Measurements from ENCODE around the gene SYTL2. TPM values are rescaled to one million over a fixed set of nuclear protein-coding genes. Genes with fewer than 3 reads are reported as not detected.

Gene SYTL2
- total and polyA plus RNA-seq, 8 donors: 2.5 to 12.2 (median 4.0) TPM

- ATAC-seq (no peak), FAIRE-seq (no peak), DNase-seq (no peak)
- Histone ChIP-seq H3K27ac (no peak overlapping the region), H3K4me3 (no peak overlapping the region), H3K36me3 (no peaks in the 10 kb centered on the region), H3K27me3 (no peaks in the 10 kb centered on the region), H3K4me1 (no peaks in the 10 kb centered on the region), H3K9me3 (no peaks in the 10 kb centered on the region)
- TF ChIP-seq, protein P1, sequence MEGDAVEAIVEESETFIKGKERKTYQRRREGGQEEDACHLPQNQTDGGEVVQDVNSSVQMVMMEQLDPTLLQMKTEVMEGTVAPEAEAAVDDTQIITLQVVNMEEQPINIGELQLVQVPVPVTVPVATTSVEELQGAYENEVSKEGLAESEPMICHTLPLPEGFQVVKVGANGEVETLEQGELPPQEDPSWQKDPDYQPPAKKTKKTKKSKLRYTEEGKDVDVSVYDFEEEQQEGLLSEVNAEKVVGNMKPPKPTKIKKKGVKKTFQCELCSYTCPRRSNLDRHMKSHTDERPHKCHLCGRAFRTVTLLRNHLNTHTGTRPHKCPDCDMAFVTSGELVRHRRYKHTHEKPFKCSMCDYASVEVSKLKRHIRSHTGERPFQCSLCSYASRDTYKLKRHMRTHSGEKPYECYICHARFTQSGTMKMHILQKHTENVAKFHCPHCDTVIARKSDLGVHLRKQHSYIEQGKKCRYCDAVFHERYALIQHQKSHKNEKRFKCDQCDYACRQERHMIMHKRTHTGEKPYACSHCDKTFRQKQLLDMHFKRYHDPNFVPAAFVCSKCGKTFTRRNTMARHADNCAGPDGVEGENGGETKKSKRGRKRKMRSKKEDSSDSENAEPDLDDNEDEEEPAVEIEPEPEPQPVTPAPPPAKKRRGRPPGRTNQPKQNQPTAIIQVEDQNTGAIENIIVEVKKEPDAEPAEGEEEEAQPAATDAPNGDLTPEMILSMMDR (IDR thresholded peaks at IDR 0.05): no peak
- intact Hi-C loops (cut with DNase I): no loop called here
- 83 to 90% methylated on average over 5 of the region's 5 CpGs for WGBS, 2 donors
Observed at GRCh38 chr11:85709941-85710702, 100.8 kb downstream of the SYTL2 start.

GRCh38 chr11:85705800-85706199 lies 105.1 kb downstream of the SYTL2 start:
- H3K4me1 ChIP-seq: no peaks in the 10 kb centered on the region
- ATAC-seq (no peak), FAIRE-seq (no peak), DNase-seq (no peak)
- TF ChIP-seq, protein P1 (IDR thresholded peaks at IDR 0.05): no peak
- intact Hi-C loops (cut with DNase I): no loop called here
- H3K36me3 ChIP-seq: no peaks in the 10 kb centered on the region
- no peaks in the 10 kb centered on the region for H3K27me3 ChIP-seq
- H3K4me3 ChIP-seq: no peak overlapping the region
- H3K9me3 ChIP-seq: no peaks in the 10 kb centered on the region
- no peak overlapping the region for H3K27ac ChIP-seq

GRCh38 chr11:85704967-85705366 lies 106.0 kb downstream of the SYTL2 start:
- H3K27me3 ChIP-seq: no peaks in the 10 kb centered on the region
- 95 to 98% methylated on average over 3 of the region's 3 CpGs for WGBS, 2 donors
- TF ChIP-seq, protein P1 (IDR thresholded peaks at IDR 0.05): no peak
- H3K4me3 ChIP-seq: no peak overlapping the region
- no peak for DNase-seq
- intact Hi-C loops (cut with DNase I): no loop called here
- no peaks in the 10 kb centered on the region for H3K9me3 ChIP-seq
- no peak for ATAC-seq
- no peak for FAIRE-seq
- H3K36me3 ChIP-seq: no peaks in the 10 kb centered on the region
- no peak overlapping the region for H3K27ac ChIP-seq
- H3K4me1 ChIP-seq: no peaks in the 10 kb centered on the region

GRCh38 chr11:85699957-85700741 lies 110.8 kb downstream of the SYTL2 start:
- WGBS, 2 donors: 86 to 87% methylated on average over 2 of the region's 2 CpGs
- FAIRE-seq (no peak), DNase-seq (no peak), ATAC-seq (no peak)
- Histone ChIP-seq H3K4me3 (no peak overlapping the region), H3K4me1 (no peaks in the 10 kb centered on the region), H3K36me3 (no peaks in the 10 kb centered on the region), H3K9me3 (no peaks in the 10 kb centered on the region), H3K27me3 (no peaks in the 10 kb centered on the region), H3K27ac (no peak overlapping the region)
- TF ChIP-seq, protein P1 (IDR thresholded peaks at IDR 0.05): no peak
- intact Hi-C loops (cut with DNase I): loop anchor here in 1 of 3 donors (10.0 kb wide), 1 partner anchor 585 kb away; no protein-coding TSS in a partner anchor
